GM21529 (cell line): ENCODE results near the gene EFNB3.

ENCODE experiments used
- ATAC-seq: cut with Tn5 transposase; IDR thresholded peaks from one replicate; pipeline ENCODE4 v1.9.1; 2021; ENCODE audit not compliant: unreplicated experiment

Gene EFNB3

GRCh38 chr17:7704601-7705268 is at the start of gene EFNB3:
TSS of gene EFNB3 (plus strand) at chr17:7705202. CDS start at chr17:7705599, 397 bp downstream.
- ATAC-seq: no peak

DNA sequence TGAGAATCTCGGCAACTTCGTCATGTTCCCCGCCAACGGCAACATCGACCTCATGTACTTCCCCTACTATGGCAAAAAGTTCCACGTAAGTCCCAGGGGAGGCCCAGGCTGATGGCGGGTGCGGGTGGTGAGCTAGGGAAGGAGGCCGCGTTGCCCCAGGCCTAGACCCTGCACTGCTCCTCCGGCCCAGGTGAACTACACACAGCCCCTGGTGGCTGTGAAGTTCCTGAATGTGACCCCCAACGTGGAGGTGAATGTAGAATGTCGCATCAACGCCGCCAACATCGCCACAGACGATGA is 49.5 kb upstream of the EFNB3 start:
- no peak for ATAC-seq

- no peak for ATAC-seq
Observed at GRCh38 chr17:7656958-7657609, 47.9 kb upstream of the EFNB3 start.

DNA sequence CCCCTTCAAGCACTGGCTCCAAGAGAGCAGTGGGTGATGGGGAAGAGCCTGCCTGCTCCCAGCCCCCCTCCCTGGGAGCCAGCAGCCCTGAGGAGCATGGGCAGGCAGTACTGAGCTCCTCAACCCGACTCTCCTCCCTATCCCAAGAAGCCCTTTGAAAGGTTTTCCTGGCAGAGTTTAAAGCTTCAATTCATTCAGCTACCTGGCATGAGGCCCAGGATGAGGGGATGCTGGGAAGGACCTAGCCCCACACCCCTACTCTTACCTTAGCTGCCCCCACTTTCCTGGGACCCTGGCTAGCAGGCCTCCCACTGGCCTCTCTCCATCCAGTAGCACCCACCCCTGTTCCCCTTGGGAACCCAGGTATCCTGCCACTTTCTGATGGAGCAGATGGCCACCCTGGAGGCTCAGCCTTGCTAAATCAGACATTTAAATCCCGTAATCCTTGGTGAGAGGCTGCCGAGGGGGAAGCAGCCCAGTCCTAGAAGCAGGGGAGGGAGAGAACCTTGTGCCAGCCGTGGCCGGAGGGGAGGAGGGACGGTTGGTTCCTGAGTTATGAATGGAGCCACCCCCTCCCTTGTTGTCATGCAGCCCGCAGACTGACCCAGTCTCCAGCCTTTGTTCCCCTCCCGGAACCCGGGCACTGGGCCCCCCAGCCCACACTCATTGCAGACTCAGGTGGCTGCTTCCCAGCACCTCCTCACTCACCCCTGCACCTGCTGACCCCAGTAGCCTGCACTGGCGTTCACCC is 37.2 kb upstream of the EFNB3 start:
- no peak for ATAC-seq

DNA sequence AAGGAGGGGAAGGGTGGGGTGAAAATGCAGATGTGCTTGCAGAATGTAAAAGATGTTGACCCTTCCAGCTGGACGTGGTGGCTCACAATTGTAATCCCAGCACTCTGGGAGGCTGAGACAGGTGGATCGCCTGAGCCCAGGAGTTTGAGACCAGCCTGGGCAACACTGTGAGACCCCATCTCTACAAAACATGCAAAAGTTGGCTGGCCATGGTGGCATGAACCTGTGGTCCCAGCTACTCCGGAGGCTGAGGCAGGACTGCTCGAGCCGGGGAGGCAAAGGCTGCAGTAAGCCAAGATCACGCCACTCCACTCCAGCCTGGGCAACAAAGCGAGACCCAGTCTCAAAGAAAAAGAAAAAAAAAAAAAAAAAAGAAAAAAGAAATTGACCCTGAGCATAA is 36.5 kb upstream of the EFNB3 start:
- no peak for ATAC-seq

DNA sequence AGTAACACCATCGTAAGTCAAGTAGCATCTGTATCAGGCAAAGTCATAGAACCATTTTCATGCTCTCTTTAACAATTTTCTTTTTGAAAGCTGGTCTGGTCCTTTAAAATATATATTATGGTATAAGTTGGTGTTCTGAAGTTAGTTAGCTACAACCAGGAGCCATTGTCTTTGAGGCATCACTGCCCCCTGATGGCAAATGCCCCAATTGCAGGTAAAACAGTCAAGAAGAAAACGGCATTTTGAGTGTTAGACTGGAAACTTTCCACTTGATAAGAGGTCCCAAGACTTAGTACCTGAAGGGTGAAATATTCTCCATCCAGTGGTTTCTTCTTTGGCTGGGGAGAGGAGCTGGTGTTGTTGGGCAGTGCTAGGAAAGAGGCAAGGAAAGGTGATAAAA is 31.8 kb upstream of the EFNB3 start:
- no peak for ATAC-seq

- no peak for ATAC-seq
Observed at GRCh38 chr17:7674934-7675333, 30.1 kb upstream of the EFNB3 start.

- no peak for ATAC-seq
Observed at GRCh38 chr17:7676533-7676932, 28.5 kb upstream of the EFNB3 start.

DNA sequence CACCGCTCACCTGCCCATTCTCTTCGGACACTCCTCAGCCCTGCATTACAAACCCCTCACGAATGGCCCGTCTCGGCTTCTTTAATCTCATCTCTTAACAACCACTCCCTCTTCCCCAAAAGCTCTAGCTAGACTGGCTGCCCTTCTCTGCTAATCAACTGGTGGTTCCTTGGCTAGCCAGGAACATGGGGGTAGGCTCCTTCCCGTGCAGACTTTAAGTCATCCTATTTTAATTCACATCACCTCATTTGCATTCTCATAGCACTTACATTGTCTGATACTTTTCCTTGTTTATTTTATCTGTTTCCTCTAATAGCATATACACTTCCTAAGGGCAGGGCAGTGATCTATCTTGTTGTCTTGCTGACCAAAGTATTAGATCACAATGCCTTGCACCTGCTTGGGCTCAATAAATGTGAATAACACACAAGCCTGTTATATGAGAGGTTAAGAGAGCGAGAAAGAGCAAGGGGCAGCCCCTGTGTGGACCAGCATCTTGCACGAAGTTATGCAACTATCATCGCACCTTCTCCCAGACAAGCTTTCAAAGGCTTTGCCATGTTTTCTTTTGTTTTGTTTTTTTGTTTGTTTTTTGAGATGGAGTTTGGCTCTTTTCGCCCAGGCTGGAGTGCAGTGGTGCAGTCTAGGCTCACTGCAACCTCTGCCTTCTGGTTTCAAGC is 27.5 kb upstream of the EFNB3 start:
- ATAC-seq: no peak

DNA sequence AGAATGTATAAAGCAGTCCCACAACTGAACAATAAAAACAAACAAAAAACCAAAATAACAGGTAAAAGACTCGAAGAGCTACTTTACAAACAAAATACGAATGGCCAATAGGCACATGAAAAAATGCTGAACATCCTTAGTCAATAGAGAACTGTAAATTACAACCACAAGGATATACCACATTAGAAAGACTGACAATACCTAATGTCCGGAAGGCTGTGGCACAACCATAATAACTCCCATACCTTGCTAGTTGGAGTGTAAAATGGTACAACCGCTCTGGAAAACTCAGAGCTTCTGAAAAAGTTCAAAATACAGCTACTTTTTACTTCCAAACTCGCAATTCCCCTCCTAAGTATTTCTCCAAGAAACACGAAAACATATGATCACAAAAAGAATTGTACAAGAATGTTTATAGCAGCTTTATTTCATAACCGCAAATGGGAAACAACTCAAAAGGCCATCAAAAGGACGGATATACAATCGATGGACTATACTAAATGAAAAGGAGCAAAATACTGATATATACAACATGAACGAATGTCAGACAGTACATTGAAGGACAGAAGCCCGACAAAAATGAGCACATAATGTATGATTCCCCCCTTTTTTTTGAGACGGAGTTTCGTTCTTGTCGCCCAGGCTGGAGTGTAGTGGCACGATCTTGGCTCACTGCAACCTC is 20.0 kb upstream of the EFNB3 start:
- no peak for ATAC-seq

DNA sequence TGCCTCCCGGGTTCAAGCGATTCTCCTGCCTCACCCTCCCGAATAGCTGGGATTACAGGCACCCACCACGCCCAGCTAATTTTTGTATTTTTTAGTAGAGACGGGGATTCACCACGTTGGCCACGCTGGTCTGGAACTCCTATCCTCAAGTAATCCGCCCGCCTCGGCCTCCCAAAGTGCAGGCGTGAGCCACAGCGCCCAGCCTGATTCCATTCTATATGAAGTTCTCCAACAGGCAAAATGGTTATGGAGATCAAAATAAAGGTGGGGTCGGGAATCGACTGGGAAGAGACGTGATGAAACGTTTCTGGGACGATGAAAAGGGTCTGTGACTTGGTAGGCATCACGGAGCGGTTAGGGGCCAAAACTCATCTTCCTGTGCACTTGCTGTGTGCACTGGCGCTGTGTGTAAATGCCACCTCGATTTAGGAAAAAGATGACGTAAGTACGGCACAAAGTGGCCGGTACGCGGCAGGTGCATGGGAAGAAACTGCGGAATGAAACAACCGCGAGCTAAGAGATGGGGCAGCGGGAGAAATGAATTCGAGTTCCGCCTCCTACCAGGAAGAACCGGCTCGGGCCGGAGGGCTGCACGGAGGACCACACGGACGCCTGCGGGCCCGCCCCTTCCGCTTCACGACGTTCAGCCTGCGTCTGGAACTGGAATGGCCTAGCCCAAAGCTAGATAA is 19.3 kb upstream of the EFNB3 start:
- peak; percentile 53 for ATAC-seq

GRCh38 chr17:7686222-7687071 is 18.6 kb upstream of the EFNB3 start:
- ATAC-seq: peak; percentile 42

DNA sequence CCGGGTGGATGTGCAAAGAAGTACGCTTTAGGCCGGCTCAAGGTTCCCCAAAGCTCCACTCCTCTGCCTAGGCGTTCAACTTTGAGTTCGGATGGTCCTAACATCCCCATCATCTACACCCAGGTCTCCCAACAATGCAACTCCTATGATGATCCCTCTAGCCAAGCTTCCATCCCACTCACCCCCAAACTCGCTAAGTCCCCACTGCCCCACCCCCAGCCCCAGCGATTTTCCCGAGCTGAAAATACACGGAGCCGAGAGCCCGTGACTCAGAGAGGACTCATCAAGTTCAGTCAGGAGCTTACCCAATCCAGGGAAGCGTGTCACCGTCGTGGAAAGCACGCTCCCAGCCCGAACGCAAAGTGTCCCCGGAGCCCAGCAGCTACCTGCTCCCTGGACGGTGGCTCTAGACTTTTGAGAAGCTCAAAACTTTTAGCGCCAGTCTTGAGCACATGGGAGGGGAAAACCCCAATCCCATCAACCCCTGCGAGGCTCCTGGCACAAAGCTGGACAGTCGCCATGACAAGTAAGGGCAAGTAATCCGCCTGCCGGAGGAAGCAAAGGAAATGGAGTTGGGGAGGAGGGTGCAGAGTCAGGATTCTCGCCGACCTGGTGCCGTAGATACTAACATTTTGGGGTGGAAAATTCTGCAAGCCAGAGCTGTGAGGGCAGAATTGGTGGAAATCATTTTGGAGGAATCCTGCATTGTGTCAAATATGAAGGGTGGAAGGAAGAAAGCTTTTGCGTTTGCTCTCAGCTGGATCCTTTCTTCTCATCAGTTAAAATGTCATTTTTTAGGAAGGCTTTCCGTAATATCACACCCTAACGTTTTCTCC is 17.7 kb upstream of the EFNB3 start, which contains the start of gene TP53:
Gene TP53 (minus strand): TSS at position 419 of the 836 bp plus-strand sequence. CDS start 10,896 bp downstream, outside the sequence.
- ATAC-seq: no peak

DNA sequence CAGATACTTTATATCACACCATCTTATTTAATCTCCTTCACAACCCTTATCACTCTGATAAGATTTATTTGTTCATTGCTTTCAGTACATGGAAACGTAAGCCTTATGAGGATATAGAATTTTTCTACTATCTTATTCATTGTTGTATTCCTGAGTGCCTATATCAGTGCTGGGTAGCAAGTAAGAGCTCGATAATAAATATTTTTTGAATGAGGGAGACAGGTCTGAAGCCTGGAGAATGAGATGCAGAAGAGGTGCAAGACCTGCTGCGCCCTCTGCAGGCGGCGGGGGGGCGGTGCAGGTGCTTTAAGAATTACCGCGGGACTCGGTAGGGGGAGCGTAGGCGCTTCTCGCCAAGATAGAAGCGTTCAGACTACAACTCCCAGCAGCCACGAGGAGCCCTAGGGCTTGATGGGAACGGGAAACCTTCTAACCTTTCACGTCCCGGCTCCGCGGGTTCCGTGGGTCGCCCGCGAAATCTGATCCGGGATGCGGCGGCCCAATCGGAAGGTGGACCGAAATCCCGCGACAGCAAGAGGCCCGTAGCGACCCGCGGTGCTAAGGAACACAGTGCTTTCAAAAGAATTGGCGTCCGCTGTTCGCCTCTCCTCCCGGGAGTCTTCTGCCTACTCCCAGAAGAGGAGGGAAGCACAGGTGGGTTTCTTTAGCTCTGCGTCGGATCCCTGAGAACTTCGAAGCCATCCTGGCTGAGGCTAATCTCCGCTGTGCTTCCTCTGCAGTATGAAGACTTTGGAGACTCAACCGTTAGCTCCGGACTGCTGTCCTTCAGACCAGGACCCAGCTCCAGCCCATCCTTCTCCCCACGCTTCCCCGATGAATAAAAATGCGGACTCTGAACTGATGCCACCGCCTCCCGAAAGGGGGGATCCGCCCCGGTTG is 16.8 kb upstream of the EFNB3 start, which contains the start of gene WRAP53:
Gene WRAP53 (plus strand): TSS at position 570 of the 900 bp plus-strand sequence. CDS start 172 bp downstream, at position 742.
- ATAC-seq: peak; percentile 71

- ATAC-seq: no peak
Observed at GRCh38 chr17:7688808-7689316, 16.1 kb upstream of the EFNB3 start.

GRCh38 chr17:7695586-7695985 is 9.4 kb upstream of the EFNB3 start:
- ATAC-seq: no peak
